GM12873 (cell line): ENCODE data around the gene FARP1.

ENCODE experiments used
- CTCF ChIP-seq: IDR thresholded peaks from 2 replicates; pipeline ENCODE4 v1.5.1; 2012; ENCODE audit warnings: low read depth, mild to moderate bottlenecking, moderate library complexity, low read length, control low read depth; ENCODE audit not compliant: insufficient read depth; ENCODE audit errors: missing control alignments

The FARP1 gene

GRCh38 chr13:98368019-98368418 lies 225.1 kb downstream of the FARP1 start:
- TF ChIP-seq CTCF = no peak

GRCh38 chr13:98370261-98370660 lies 227.4 kb downstream of the FARP1 start:
- no peak for TF ChIP-seq CTCF

- no peak for TF ChIP-seq CTCF
These were observed 228.1 kb downstream of the FARP1 start for GRCh38 chr13:98370806-98371515.

- no peak for TF ChIP-seq CTCF
These were observed 228.7 kb downstream of the FARP1 start for GRCh38 chr13:98371516-98372023.

GRCh38 chr13:98372876-98373275 lies 230.0 kb downstream of the FARP1 start:
- TF ChIP-seq CTCF = no peak

- TF ChIP-seq CTCF = no peak
These were observed 231.9 kb downstream of the FARP1 start for GRCh38 chr13:98374750-98375149.

- no peak for TF ChIP-seq CTCF
These were observed 234.9 kb downstream of the FARP1 start for GRCh38 chr13:98377635-98378378.
